IPS-15b (cell line): Measurements from ENCODE around the gene SLC4A2.

Experiments used
- H3K27me3 ChIP-seq: one replicate; pipeline ENCODE4 v1.6.1; 2013; ENCODE audit warnings: low read length; ENCODE audit not compliant: control insufficient read depth, insufficient read depth
- H3K36me3 ChIP-seq: one replicate; pipeline ENCODE4 v1.6.1; 2013; ENCODE audit warnings: low read length; ENCODE audit not compliant: control insufficient read depth, insufficient read depth
- H3K4me1 ChIP-seq: one replicate; pipeline ENCODE4 v1.6.1; 2013; ENCODE audit warnings: mild to moderate bottlenecking, low read length; ENCODE audit not compliant: control insufficient read depth, insufficient read depth
- H3K4me3 ChIP-seq: one replicate; pipeline ENCODE4 v1.5.1; 2013; ENCODE audit warnings: low read depth, low read length
- H3K9ac ChIP-seq: one replicate; pipeline ENCODE4 v1.6.1; 2013; ENCODE audit warnings: low read depth, mild to moderate bottlenecking, low read length
- H3K9me3 ChIP-seq: one replicate; pipeline ENCODE4 v1.6.1; 2013; ENCODE audit warnings: mild to moderate bottlenecking, low read length; ENCODE audit not compliant: control insufficient read depth, insufficient read depth

SLC4A2 gene

DNA sequence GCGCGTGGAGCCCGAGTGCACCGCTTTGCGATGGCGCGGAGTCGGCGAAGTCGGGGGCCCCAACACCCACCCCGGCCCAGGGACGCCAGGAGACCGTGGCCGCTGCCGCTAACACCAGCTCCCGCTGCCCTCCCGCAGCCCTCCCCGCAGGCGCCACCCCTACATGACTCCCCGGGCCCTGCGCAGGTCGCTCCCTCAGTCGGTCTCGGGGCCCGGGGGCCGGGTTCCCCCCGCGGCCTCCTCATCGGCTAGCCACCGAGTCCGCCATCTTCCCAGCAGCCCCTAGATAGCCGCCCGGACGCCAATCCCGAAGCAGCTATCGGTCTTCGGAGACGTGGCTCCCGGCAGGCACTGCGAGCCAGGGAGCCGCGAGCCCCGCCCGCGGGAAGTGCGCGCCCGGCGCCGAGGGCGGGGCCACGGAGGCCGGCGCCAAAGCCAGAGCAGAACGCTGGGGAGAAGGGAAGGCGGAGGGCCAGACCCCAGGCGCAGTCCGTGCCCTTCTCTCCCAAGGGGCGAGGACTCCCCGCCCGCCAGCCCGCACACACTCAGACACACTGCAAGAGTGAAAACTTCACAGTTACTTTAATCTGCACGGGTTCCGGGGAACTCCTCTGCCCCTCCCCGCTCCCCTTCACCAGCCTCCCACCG lies 21.3 kb downstream of the SLC4A2 start, which contains the start of gene FASTK:
Gene FASTK, minus strand, starts transcription at position 288 of the 648 bp plus-strand sequence. Its CDS starts 43 bp downstream, at position 245.
- Histone ChIP-seq H3K9ac (peak within 1 kb of the TSS; percentile 90), H3K4me3 (peak within 1 kb of the TSS; percentile 91), H3K27me3 (peaks cover 20% of the 10 kb centered on the region), H3K36me3 (peaks cover 12% of the 10 kb centered on the region), H3K9me3 (no peaks in the 10 kb centered on the region), H3K4me1 (peaks cover 8% of the 10 kb centered on the region)

DNA sequence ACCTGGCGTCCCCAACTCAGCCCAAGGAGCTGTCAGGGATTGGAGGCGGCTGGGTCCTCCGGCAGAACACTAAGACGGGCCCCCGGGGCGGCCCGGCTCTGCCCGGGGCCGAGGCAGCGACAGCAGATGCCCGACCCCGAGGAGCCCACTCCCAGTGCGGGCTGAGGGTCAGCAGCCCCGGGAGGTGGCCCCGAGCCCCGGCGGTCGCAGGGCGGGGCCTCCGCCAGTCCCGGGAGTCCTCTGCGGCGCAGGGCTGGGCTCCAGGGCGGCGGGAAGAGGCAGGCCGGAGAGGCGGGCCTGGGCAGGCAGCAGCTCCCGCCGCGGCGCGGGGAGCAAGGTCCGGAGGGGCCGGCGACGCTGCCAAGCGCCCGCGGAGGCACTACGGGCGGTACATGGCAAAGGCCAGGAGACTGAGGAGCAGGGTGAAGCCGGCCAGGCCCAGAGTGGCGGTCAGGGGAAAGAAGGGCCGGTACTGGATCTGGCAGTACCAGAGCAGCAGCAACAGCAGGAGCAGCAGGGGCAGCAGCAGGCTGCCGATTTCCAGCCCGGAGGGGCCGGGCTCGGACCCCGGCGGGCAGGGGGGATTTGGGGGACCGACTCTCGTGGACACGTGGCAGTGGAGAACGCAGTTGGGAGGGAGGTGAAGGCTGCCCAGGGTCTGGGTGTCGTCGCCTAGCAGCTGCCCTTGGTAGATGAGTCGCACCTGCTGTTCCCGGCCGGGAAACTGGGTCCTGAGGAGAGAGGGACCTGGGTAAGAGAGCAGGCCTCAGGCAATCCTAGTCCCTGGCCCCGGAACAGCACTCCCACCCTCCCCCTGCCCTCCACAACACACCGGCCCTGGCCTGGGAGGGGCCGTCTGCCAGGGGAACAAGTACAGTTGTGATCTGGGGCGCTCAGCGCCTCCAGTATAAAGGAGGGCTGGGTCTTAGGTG lies 22.0 kb downstream of the SLC4A2 start:
- Histone ChIP-seq H3K27me3 (peaks cover 20% of the 10 kb centered on the region), H3K9ac (peak overlapping the region; percentile 47), H3K4me1 (peaks cover 8% of the 10 kb centered on the region), H3K4me3 (peak overlapping the region; percentile 91), H3K9me3 (no peaks in the 10 kb centered on the region), H3K36me3 (peaks cover 8% of the 10 kb centered on the region)

- H3K9me3 ChIP-seq, result no peaks in the 10 kb centered on the region
- peaks cover 8% of the 10 kb centered on the region for H3K4me1 ChIP-seq
- peaks cover 4% of the 10 kb centered on the region for H3K36me3 ChIP-seq
- H3K27me3 ChIP-seq, result peaks cover 24% of the 10 kb centered on the region
- peak overlapping the region; percentile 5 for H3K9ac ChIP-seq
- peak overlapping the region; percentile 62 for H3K4me3 ChIP-seq
These were observed 23.0 kb downstream of the SLC4A2 start for GRCh38 chr7:151082141-151083070.

- H3K4me1 ChIP-seq, result peaks cover 14% of the 10 kb centered on the region
These were observed 23.9 kb downstream of the SLC4A2 start, which contains the start of gene TMUB1 for GRCh38 chr7:151083071-151083823. Gene TMUB1 (minus strand): TSS chr7:151083493. CDS start chr7:151082563, 930 bp downstream.

GRCh38 chr7:151083824-151084160 lies 24.4 kb downstream of the SLC4A2 start:
- Histone ChIP-seq H3K27me3 (peaks cover 37% of the 10 kb centered on the region), H3K4me3 (peak overlapping the region; percentile 62), H3K9me3 (no peaks in the 10 kb centered on the region), H3K36me3 (peaks cover 4% of the 10 kb centered on the region), H3K4me1 (peaks cover 16% of the 10 kb centered on the region), H3K9ac (no peak overlapping the region)

More at GRCh38 chr7:151083071-151083823, 23.9 kb downstream of the SLC4A2 start, which contains the start of gene TMUB1:
- H3K36me3 ChIP-seq, result peaks cover 4% of the 10 kb centered on the region
- H3K4me3 ChIP-seq, result peak within 1 kb of the TSS; percentile 62
- H3K9ac ChIP-seq, result peak within 1 kb of the TSS; percentile 5
- peaks cover 32% of the 10 kb centered on the region for H3K27me3 ChIP-seq
- no peaks in the 10 kb centered on the region for H3K9me3 ChIP-seq

DNA sequence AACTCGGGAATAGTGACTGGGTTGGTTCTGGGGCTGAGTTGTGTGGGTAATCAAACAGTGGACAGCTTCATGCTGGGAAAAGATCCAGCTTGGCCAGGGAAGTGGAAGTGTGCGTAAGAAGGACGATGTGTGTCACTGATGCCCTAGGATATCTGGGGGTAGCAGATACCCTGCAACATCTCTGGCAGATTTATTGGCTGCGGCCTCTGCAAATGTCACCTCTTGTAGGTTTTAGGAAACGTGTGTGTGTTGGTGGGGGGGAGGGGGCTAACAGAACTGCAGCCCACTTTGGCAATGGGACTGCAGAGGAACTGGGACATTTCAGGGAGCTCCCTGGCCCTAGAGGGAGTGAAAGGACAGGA lies 25.9 kb downstream of the SLC4A2 start:
- Histone ChIP-seq H3K27me3 (peaks cover 47% of the 10 kb centered on the region), H3K4me1 (peaks cover 23% of the 10 kb centered on the region), H3K9me3 (no peaks in the 10 kb centered on the region), H3K4me3 (peak overlapping the region; percentile 72), H3K36me3 (no peaks in the 10 kb centered on the region), H3K9ac (no peak overlapping the region)

- peak within 1 kb of the TSS; percentile 72 for H3K4me3 ChIP-seq
- no peaks in the 10 kb centered on the region for H3K36me3 ChIP-seq
- H3K9me3 ChIP-seq, result no peaks in the 10 kb centered on the region
- peaks cover 23% of the 10 kb centered on the region for H3K4me1 ChIP-seq
- peak within 1 kb of the TSS; percentile 37 for H3K9ac ChIP-seq
- peaks cover 47% of the 10 kb centered on the region for H3K27me3 ChIP-seq
These were observed 26.6 kb downstream of the SLC4A2 start, which contains the start of gene AGAP3 for GRCh38 chr7:151085691-151086620. Gene AGAP3 (plus strand): TSS chr7:151086475. CDS start chr7:151086742, 267 bp downstream.

DNA sequence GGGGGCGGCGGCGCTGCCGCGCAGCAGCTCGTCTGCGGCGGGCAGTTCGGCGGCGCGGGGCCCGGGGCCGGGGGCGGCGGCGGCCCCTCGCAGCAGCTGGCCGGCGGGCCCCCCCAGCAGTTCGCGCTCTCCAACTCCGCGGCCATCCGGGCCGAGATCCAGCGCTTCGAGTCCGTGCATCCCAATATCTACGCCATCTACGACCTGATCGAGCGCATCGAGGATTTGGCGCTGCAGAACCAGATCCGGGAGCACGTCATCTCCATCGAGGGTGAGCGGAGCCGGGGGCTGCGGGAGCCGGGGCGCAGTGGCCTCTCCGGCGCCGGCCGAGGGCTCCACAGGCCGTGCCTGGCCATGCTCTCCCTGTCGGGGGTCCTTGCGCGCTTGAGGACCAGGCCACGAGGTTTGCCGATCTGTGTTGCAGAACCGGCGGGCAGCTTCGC lies 27.4 kb downstream of the SLC4A2 start:
- no peaks in the 10 kb centered on the region for H3K9me3 ChIP-seq
- peak overlapping the region; percentile 37 for H3K9ac ChIP-seq
- peaks cover 47% of the 10 kb centered on the region for H3K27me3 ChIP-seq
- peaks cover 23% of the 10 kb centered on the region for H3K4me1 ChIP-seq
- H3K4me3 ChIP-seq, result peak overlapping the region; percentile 70
- no peaks in the 10 kb centered on the region for H3K36me3 ChIP-seq

DNA sequence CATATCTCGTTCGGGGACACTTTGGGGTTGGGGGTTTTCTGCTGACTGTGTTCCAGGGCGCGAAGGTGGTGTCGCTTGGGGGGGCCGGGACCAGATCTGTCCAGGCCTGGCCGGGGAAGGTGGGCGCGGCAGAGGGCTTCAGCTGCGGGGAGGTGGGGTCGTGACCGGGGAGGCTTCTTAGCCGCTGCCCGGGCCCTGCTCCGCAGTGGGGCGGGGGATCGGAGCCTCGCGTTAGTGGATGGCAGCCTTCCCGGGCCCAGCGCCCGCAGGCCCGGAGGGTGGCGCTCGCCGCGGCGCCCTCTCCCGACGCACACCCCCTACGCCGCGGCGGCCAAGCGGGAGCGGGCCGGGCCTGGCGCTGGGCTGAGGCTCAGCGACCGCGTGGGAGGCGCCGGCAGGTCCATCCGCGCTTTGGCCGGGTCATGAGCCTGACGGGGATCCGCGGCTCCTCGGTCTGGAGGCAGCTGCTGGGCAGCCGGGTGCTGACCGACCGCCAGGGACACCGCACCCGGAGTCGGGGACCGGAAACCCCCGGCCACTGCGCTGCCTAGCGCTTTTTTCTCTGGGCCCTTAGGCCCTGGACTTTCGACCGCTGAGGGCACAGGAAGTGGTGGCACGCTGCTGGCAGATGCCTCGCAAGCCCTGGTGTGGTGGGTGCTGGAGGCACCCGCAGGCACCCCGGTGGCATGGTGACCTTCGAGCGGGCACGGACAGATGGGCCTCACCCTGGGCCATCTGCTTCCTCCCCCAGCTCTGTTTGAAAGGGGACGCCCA lies 28.0 kb downstream of the SLC4A2 start:
- H3K27me3 ChIP-seq, result peaks cover 47% of the 10 kb centered on the region
- H3K9me3 ChIP-seq, result no peaks in the 10 kb centered on the region
- H3K9ac ChIP-seq, result peak overlapping the region; percentile 37
- H3K36me3 ChIP-seq, result no peaks in the 10 kb centered on the region
- peak overlapping the region; percentile 70 for H3K4me3 ChIP-seq
- peaks cover 23% of the 10 kb centered on the region for H3K4me1 ChIP-seq
